ENCODE measurements around the gene MYRFL.

GRCh38 chr12:69991690-69992288 lies 166.8 kb downstream of the MYRFL start:
- TF ChIP-seq, protein P1, sequence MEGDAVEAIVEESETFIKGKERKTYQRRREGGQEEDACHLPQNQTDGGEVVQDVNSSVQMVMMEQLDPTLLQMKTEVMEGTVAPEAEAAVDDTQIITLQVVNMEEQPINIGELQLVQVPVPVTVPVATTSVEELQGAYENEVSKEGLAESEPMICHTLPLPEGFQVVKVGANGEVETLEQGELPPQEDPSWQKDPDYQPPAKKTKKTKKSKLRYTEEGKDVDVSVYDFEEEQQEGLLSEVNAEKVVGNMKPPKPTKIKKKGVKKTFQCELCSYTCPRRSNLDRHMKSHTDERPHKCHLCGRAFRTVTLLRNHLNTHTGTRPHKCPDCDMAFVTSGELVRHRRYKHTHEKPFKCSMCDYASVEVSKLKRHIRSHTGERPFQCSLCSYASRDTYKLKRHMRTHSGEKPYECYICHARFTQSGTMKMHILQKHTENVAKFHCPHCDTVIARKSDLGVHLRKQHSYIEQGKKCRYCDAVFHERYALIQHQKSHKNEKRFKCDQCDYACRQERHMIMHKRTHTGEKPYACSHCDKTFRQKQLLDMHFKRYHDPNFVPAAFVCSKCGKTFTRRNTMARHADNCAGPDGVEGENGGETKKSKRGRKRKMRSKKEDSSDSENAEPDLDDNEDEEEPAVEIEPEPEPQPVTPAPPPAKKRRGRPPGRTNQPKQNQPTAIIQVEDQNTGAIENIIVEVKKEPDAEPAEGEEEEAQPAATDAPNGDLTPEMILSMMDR (conservative IDR thresholded peaks at IDR 0.05; ENCODE audit: low read length), result no peak
- no peak for TF ChIP-seq EZH2phosphoT487 (IDR thresholded peaks at IDR 0.05; ENCODE audit: borderline replicate concordance)
